ENCODE results near the gene SPATA32.

DNA sequence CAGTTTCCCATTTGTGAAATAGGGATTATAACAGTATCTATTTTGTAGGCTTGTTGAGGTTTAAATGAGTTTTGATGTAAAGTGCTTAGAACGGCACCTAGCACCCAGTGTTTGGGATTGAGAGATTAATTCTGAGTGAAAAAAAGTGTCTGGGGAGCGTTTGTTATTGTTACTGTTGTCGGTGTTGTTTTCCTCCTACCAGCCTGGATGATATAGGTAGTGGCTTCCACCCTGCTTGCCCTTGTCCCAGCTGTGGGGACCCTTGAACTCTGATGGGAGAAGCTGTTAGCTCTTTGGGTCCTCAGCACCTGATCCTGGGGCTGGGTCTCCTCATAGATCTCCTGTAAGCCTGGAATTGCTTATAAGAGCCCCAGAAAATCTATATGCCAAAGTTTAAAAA, 35.3 kb downstream of the SPATA32 start:
- TF ChIP-seq, protein P1, sequence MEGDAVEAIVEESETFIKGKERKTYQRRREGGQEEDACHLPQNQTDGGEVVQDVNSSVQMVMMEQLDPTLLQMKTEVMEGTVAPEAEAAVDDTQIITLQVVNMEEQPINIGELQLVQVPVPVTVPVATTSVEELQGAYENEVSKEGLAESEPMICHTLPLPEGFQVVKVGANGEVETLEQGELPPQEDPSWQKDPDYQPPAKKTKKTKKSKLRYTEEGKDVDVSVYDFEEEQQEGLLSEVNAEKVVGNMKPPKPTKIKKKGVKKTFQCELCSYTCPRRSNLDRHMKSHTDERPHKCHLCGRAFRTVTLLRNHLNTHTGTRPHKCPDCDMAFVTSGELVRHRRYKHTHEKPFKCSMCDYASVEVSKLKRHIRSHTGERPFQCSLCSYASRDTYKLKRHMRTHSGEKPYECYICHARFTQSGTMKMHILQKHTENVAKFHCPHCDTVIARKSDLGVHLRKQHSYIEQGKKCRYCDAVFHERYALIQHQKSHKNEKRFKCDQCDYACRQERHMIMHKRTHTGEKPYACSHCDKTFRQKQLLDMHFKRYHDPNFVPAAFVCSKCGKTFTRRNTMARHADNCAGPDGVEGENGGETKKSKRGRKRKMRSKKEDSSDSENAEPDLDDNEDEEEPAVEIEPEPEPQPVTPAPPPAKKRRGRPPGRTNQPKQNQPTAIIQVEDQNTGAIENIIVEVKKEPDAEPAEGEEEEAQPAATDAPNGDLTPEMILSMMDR (IDR thresholded peaks at IDR 0.05): no peak
- no peak for TF ChIP-seq POLR2AphosphoS5 (IDR thresholded peaks at IDR 0.05; ENCODE audit: insufficient read depth in 1 of 2, low read depth in 1 of 2)
- TF ChIP-seq POLR2A (IDR thresholded peaks at IDR 0.05): no peak
